GM18873 (cell line): Measurements from ENCODE around the gene ZCCHC14.
"Not testable (repeated sequence)": the region's sequence is repeated elsewhere in the genome, so short reads cannot be mapped to it uniquely, and the experiment has no call there.

Experiments
- ATAC-seq: cut with Tn5 transposase; IDR thresholded peaks from one replicate; pipeline ENCODE4 v1.9.1; 2021; ENCODE audit warnings: mild to moderate bottlenecking, moderate library complexity, moderate number of reproducible peaks; ENCODE audit not compliant: unreplicated experiment, low FRiP score

The ZCCHC14 gene

GRCh38 chr16:87371261-87371866 is 121.5 kb downstream of the ZCCHC14 start:
- no peak for ATAC-seq

- ATAC-seq, result no peak
Measured at GRCh38 chr16:87369796-87370719, 122.8 kb downstream of the ZCCHC14 start.

GRCh38 chr16:87369117-87369765 is 123.6 kb downstream of the ZCCHC14 start:
- no peak for ATAC-seq

GRCh38 chr16:87368029-87368770 is 124.6 kb downstream of the ZCCHC14 start:
- no peak for ATAC-seq

- ATAC-seq, result no peak
Measured at GRCh38 chr16:87367529-87367928, 125.3 kb downstream of the ZCCHC14 start.

- ATAC-seq, result no peak
Measured at GRCh38 chr16:87366930-87367329, 125.9 kb downstream of the ZCCHC14 start.

- no peak for ATAC-seq
Measured at GRCh38 chr16:87366288-87366687, 126.5 kb downstream of the ZCCHC14 start.

GRCh38 chr16:87365021-87365713 is 127.7 kb downstream of the ZCCHC14 start:
- ATAC-seq, result no peak

- ATAC-seq, result no peak
Measured at GRCh38 chr16:87363771-87364455, 128.9 kb downstream of the ZCCHC14 start.

- ATAC-seq, result not testable (repeated sequence)
Measured at GRCh38 chr16:87362828-87363559, 129.8 kb downstream of the ZCCHC14 start.

GRCh38 chr16:87361916-87362619 is 130.8 kb downstream of the ZCCHC14 start:
- no peak for ATAC-seq

- no peak for ATAC-seq
Measured at GRCh38 chr16:87360862-87361610, 131.8 kb downstream of the ZCCHC14 start.

GRCh38 chr16:87359121-87359520 is 133.7 kb downstream of the ZCCHC14 start:
- ATAC-seq, result no peak

- ATAC-seq, result no peak
Measured at GRCh38 chr16:87358696-87359095, 134.1 kb downstream of the ZCCHC14 start.

- no peak for ATAC-seq
Measured at GRCh38 chr16:87358250-87358649, 134.6 kb downstream of the ZCCHC14 start.

- ATAC-seq, result no peak
Measured at GRCh38 chr16:87356491-87356853, 136.4 kb downstream of the ZCCHC14 start.
